Right lobe of liver (tissue), 6 donors: Measurements from ENCODE around the gene UNKL. TPM values are rescaled to one million over a fixed set of nuclear protein-coding genes. Genes with fewer than 3 reads are reported as not detected.
A peak's percentile ranks its signal among the peaks of the same experiment; 100 is the strongest.

Source experiments
- ATAC-seq, 4 donors: fragments of 200-7000 bp; cut with Tn5 transposase; one replicate each; pipeline ENCODE4 v1.9.1; 2020; ENCODE audit warnings: mild to moderate bottlenecking in 4 of 4, moderate library complexity in 4 of 4
- DNase-seq, 3 donors: peaks; one replicate each; pipeline ENCODE4 v3.0.0-alpha.2; 2020
- H3K27ac ChIP-seq, 3 donors: fragments of 200-600 bp; one replicate each; pipeline ENCODE4 v1.8.0; 2022
- H3K27me3 ChIP-seq, 2 donors: fragments of 200-600 bp; one replicate each; pipeline ENCODE4 v1.8.0; 2022
- H3K36me3 ChIP-seq, 4 donors: fragments of 200-600 bp; sonication (generic) in 1 of 4; one replicate each; pipeline versions ENCODE4 v1.5.1 to v1.8.0; 2017 to 2022; ENCODE audit warnings: control low read depth in 1 of 4
- H3K4me1 ChIP-seq, 4 donors: fragments of 200-600 bp; sonication (generic) in 1 of 4; one replicate each; pipeline versions ENCODE4 v1.5.1 to v1.8.0; 2017 to 2022; ENCODE audit warnings: control low read depth in 1 of 4
- H3K4me3 ChIP-seq, 3 donors: fragments of 200-600 bp; one replicate each; pipeline ENCODE4 v1.8.0; 2022
- H3K9me3 ChIP-seq, 4 donors: fragments of 200-600 bp; sonication (generic) in 1 of 4; one replicate each; pipeline versions ENCODE4 v1.5.1 to v1.8.0; 2017 to 2022; ENCODE audit warnings: control low read depth in 1 of 4
- CTCF ChIP-seq, 4 donors: fragments of 200-600 bp in 3 of 4; fragments of 450-650 bp in 1 of 4; IDR thresholded peaks; one replicate each; pipeline versions ENCODE4 v1.5.1 to v1.8.0; 2016 to 2022; ENCODE audit warnings: antibody characterized with exemption in 4 of 4, mild to moderate bottlenecking in 2 of 4
- POLR2A ChIP-seq: fragments of 450-650 bp; IDR thresholded peaks from one replicate; pipeline ENCODE4 v1.6.1; 2017; ENCODE audit warnings: antibody characterized with exemption, mild to moderate bottlenecking
- WGBS: methylation state at CpG from one replicate; pipeline ENCODE4 v1.1.6; 2018; ENCODE audit warnings: low coverage, low lambda C conversion rate; ENCODE audit not compliant: insufficient coverage; ENCODE audit errors: missing lambda C conversion rate; 5-methylcytosine and 5-hydroxymethylcytosine counted together
- intact Hi-C, 2 donors: fragments of 100-400 bp; cut with DNase I; formaldehyde crosslinking; loops; one replicate each; pipeline versions ENCODE4 v1.11.2 to v1.14.1; 2022
- long read RNA-seq: library from polyadenylated mRNA; unstranded; transcript quantifications from one replicate; pipeline ENCODE4 v2.0.0, GENCODE V29; 2019
- total RNA-seq, 6 experiments: library from RNA; depleted of rRNA in 2 of 6; stranded (reverse); fragments of >200 nt in 2 of 6; fragmentation: NEBNext Ultra II Directional in 3 of 6; extraction: Animal tissue kit (Norgen Biotek cat#: 25700) in 3 of 6; gene quantifications; one replicate each; pipeline versions ENCODE4 v1.1.0 to v1.2.4, GENCODE V29; 2016 to 2023
- donor health status: DM: no; HTN: yes; CAD: no.
- donor health status: DM: no; HTN: no; CAD: no.
- donor health status: DM: no; HTN: no; CAD: no.
- donor health status: DM: no; HTN: yes; CAD: no.
- donor health status: DM: no; HTN: yes; CAD: no.

Gene UNKL
- total RNA-seq = 10 to 100 TPM in 4 of 6 experiments, 1 to 10 TPM in 2; 9.0 to 14.2 (median 12.0) TPM
- long read RNA-seq = 0 reads

GRCh38 chr16:1414532-1415260 lies at the start of gene UNKL:
TSS of gene UNKL (minus strand) at chr16:1414704. CDS start at chr16:1414691, 13 bp downstream.
- WGBS = 5% methylated on average over 16 of the region's 72 CpGs
- peak; percentile 81 to 84 (median 84) for DNase-seq
- no peaks in the 10 kb centered on the region for H3K9me3 ChIP-seq
- peak within 1 kb of the TSS; percentile 77 to 87 (median 80) for H3K4me3 ChIP-seq
- no peaks in the 10 kb centered on the region for H3K36me3 ChIP-seq
- no peak for TF ChIP-seq POLR2A
- TF ChIP-seq CTCF (IDR thresholded peaks at IDR 0.05) = no peak
- peak within 1 kb of the TSS; percentile 56 to 69 (median 67) for H3K27ac ChIP-seq
- H3K27me3 ChIP-seq = no peaks in the 10 kb centered on the region
- peaks cover 0 to 5% (median 2%) of the 10 kb centered on the region in 4 donors for H3K4me1 ChIP-seq
- ATAC-seq = peak; percentile 60 to 77 (median 69)
- intact Hi-C loops = no loop called here

- TF ChIP-seq POLR2A = no peak
- TF ChIP-seq CTCF (IDR thresholded peaks at IDR 0.05) = no peak
- H3K4me3 ChIP-seq = no peak overlapping the region
- no peaks in the 10 kb centered on the region for H3K9me3 ChIP-seq
- no peaks in the 10 kb centered on the region for H3K4me1 ChIP-seq
- H3K36me3 ChIP-seq = peaks cover 0 to 23% (median 0%) of the 10 kb centered on the region in 4 donors
- no peak overlapping the region for H3K27ac ChIP-seq
- no peaks in the 10 kb centered on the region for H3K27me3 ChIP-seq
- ATAC-seq = peak in 1 of 4 donors; percentile 11
- peak in 1 of 3 donors; percentile 43 for DNase-seq
- intact Hi-C loops = no loop called here
- WGBS = 100% methylated on average over 5 of the region's 24 CpGs
These were observed 46.6 kb upstream of the UNKL start for GRCh38 chr16:1461146-1461545.

GRCh38 chr16:1460602-1461138 lies 46.2 kb upstream of the UNKL start:
- whole genome bisulfite sequencing = no CpG with 5 or more reads among the region's 30 CpGs
- intact Hi-C loops = no loop called here
- no peak for ATAC-seq

GRCh38 chr16:1459967-1460366 lies 45.5 kb upstream of the UNKL start:
- H3K4me3 ChIP-seq = no peak overlapping the region
- no peaks in the 10 kb centered on the region for H3K9me3 ChIP-seq
- DNase-seq = no peak
- no peaks in the 10 kb centered on the region for H3K27me3 ChIP-seq
- TF ChIP-seq POLR2A = no peak
- no peak for TF ChIP-seq CTCF (IDR thresholded peaks at IDR 0.05)
- peaks cover 0 to 34% (median 5%) of the 10 kb centered on the region in 4 donors for H3K36me3 ChIP-seq
- no peaks in the 10 kb centered on the region for H3K4me1 ChIP-seq
- no peak for ATAC-seq
- 83% methylated on average over 2 of the region's 10 CpGs for WGBS
- H3K27ac ChIP-seq = no peak overlapping the region
- intact Hi-C loops = no loop called here

More at GRCh38 chr16:1460602-1461138, 46.2 kb upstream of the UNKL start:
- Histone ChIP-seq H3K36me3 (peaks cover 0 to 27% (median 3%) of the 10 kb centered on the region in 4 donors), H3K4me1 (no peaks in the 10 kb centered on the region), H3K27me3 (no peaks in the 10 kb centered on the region), H3K4me3 (no peak overlapping the region), H3K9me3 (no peaks in the 10 kb centered on the region), H3K27ac (no peak overlapping the region)
- peak in 1 of 3 donors; percentile 40 for DNase-seq
- TF ChIP-seq POLR2A = no peak

GRCh38 chr16:1458977-1459341 lies 44.5 kb upstream of the UNKL start:
- no peaks in the 10 kb centered on the region for H3K27me3 ChIP-seq

More at GRCh38 chr16:1458977-1459341, 44.5 kb upstream of the UNKL start:
- Histone ChIP-seq H3K4me1 (no peaks in the 10 kb centered on the region), H3K9me3 (no peaks in the 10 kb centered on the region), H3K4me3 (no peak overlapping the region), H3K36me3 (peaks cover 0 to 42% (median 5%) of the 10 kb centered on the region in 4 donors), H3K27ac (no peak overlapping the region)
- DNase-seq (peak in 1 of 3 donors; percentile 18), ATAC-seq (no peak)
- TF ChIP-seq POLR2A = no peak
- no peak for TF ChIP-seq CTCF (IDR thresholded peaks at IDR 0.05)
- 87% methylated on average over 6 of the region's 14 CpGs for WGBS
- intact Hi-C loops = no loop called here
